ENCODE results near the gene MGAM2.
"Not testable (repeated sequence)": the region's sequence is repeated elsewhere in the genome, so short reads cannot be mapped to it uniquely, and the experiment has no call there.

The MGAM2 gene

GRCh38 chr7:142100634-142101033 is 10.9 kb upstream of the MGAM2 start:
- Histone ChIP-seq H3K4me3 (ENCODE audit: low read length) (no peak overlapping the region), H3K27ac (ENCODE audit: low read length) (no peak overlapping the region), H3K4me1 (ENCODE audit: low read length) (peaks cover 3% of the 10 kb centered on the region), H3K27me3 (ENCODE audit: low read depth, low read length) (peaks cover 18% of the 10 kb centered on the region), H2AFZ (ENCODE audit: low read depth, low read length) (no peak overlapping the region), H3K36me3 (replicated peaks; ENCODE audit: low read depth, low read length) (no peaks in the 10 kb centered on the region), H3K4me2 (ENCODE audit: low read length) (no peak overlapping the region), H4K20me1 (ENCODE audit: insufficient read depth, low read length) (no peaks in the 10 kb centered on the region), H3K79me2 (ENCODE audit: low read length) (no peaks in the 10 kb centered on the region), H3K9me3 (ENCODE audit: insufficient read depth, low read length) (no peaks in the 10 kb centered on the region), H3K9ac (ENCODE audit: low read length) (no peak overlapping the region)
- TF ChIP-seq EZH2phosphoT487 (IDR thresholded peaks at IDR 0.05; ENCODE audit: low read depth) (no peak), CTCF (IDR thresholded peaks at IDR 0.05; ENCODE audit: low read depth, low read length) (no peak)

- H3K9me3 ChIP-seq (ENCODE audit: insufficient read depth, low read length); H3K27ac ChIP-seq (ENCODE audit: low read length); H3K79me2 ChIP-seq (ENCODE audit: low read length); H3K9ac ChIP-seq (ENCODE audit: low read length); H3K4me1 ChIP-seq (ENCODE audit: low read length); H2AFZ ChIP-seq (ENCODE audit: low read depth, low read length); H3K4me3 ChIP-seq (ENCODE audit: low read length); H4K20me1 ChIP-seq (ENCODE audit: insufficient read depth, low read length); H3K4me2 ChIP-seq (ENCODE audit: low read length); H3K36me3 ChIP-seq (replicated peaks; ENCODE audit: low read depth, low read length): not testable (repeated sequence)
- peaks cover 19% of the 10 kb centered on the region for H3K27me3 ChIP-seq (ENCODE audit: low read depth, low read length)
Measured at GRCh38 chr7:142101794-142102193, 9.7 kb upstream of the MGAM2 start.

- Histone ChIP-seq H3K79me2 (ENCODE audit: low read length) (no peaks in the 10 kb centered on the region), H2AFZ (ENCODE audit: low read depth, low read length) (no peak overlapping the region), H3K4me1 (ENCODE audit: low read length) (peaks cover 3% of the 10 kb centered on the region), H3K9ac (ENCODE audit: low read length) (no peak overlapping the region), H3K27me3 (ENCODE audit: low read depth, low read length) (peaks cover 29% of the 10 kb centered on the region), H3K4me3 (ENCODE audit: low read length) (no peak overlapping the region), H3K36me3 (replicated peaks; ENCODE audit: low read depth, low read length) (no peaks in the 10 kb centered on the region), H3K9me3 (ENCODE audit: insufficient read depth, low read length) (no peaks in the 10 kb centered on the region), H3K4me2 (ENCODE audit: low read length) (no peak overlapping the region), H4K20me1 (ENCODE audit: insufficient read depth, low read length) (no peaks in the 10 kb centered on the region), H3K27ac (ENCODE audit: low read length) (no peak overlapping the region)
- TF ChIP-seq EZH2phosphoT487 (IDR thresholded peaks at IDR 0.05; ENCODE audit: low read depth) (no peak), CTCF (IDR thresholded peaks at IDR 0.05; ENCODE audit: low read depth, low read length) (no peak)
Measured at GRCh38 chr7:142104550-142105527, 6.7 kb upstream of the MGAM2 start.

GRCh38 chr7:142108728-142109505 is 2.6 kb upstream of the MGAM2 start:
- Histone ChIP-seq H3K27ac (ENCODE audit: low read length) (no peak overlapping the region), H3K9me3 (ENCODE audit: insufficient read depth, low read length) (no peaks in the 10 kb centered on the region), H3K4me2 (ENCODE audit: low read length) (no peak overlapping the region)

More at GRCh38 chr7:142108728-142109505, 2.6 kb upstream of the MGAM2 start:
- peaks cover 24% of the 10 kb centered on the region for H3K27me3 ChIP-seq (ENCODE audit: low read depth, low read length)
- no peaks in the 10 kb centered on the region for H3K36me3 ChIP-seq (replicated peaks; ENCODE audit: low read depth, low read length)
- TF ChIP-seq CTCF (IDR thresholded peaks at IDR 0.05; ENCODE audit: low read depth, low read length) (no peak), EZH2phosphoT487 (IDR thresholded peaks at IDR 0.05; ENCODE audit: low read depth) (no peak)
- H3K79me2 ChIP-seq (ENCODE audit: low read length), result no peaks in the 10 kb centered on the region
- peaks cover 3% of the 10 kb centered on the region for H3K4me1 ChIP-seq (ENCODE audit: low read length)
- H3K9ac ChIP-seq (ENCODE audit: low read length), result no peak overlapping the region
- no peaks in the 10 kb centered on the region for H4K20me1 ChIP-seq (ENCODE audit: insufficient read depth, low read length)
- no peak overlapping the region; the same call in 1 of the 2 replicates for H2AFZ ChIP-seq (ENCODE audit: low read depth, low read length)
- no peak overlapping the region for H3K4me3 ChIP-seq (ENCODE audit: low read length)

Measured in OCI-LY3 (cell line).